ENCODE measurements around the gene DDO.

DNA sequence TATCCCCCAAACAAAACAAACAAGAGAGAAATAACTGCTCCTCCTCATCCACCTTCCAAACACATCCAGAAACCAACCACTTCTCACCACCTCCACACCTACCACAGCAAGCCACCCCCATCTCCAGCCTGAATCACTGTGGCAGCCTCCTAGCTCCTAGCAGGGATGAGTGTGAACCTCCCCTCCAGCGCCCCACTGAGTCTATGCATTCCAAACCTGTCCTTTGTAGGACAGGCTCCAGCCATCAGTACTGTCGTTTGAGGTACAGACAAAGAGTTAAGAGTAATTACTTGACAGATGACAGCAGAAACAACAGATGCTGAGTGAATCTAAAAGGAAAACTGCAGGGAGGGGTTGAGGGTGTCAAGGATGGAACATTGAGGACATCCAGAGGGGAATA lies 59.6 kb downstream of the DDO start:
- TF ChIP-seq, protein P1, sequence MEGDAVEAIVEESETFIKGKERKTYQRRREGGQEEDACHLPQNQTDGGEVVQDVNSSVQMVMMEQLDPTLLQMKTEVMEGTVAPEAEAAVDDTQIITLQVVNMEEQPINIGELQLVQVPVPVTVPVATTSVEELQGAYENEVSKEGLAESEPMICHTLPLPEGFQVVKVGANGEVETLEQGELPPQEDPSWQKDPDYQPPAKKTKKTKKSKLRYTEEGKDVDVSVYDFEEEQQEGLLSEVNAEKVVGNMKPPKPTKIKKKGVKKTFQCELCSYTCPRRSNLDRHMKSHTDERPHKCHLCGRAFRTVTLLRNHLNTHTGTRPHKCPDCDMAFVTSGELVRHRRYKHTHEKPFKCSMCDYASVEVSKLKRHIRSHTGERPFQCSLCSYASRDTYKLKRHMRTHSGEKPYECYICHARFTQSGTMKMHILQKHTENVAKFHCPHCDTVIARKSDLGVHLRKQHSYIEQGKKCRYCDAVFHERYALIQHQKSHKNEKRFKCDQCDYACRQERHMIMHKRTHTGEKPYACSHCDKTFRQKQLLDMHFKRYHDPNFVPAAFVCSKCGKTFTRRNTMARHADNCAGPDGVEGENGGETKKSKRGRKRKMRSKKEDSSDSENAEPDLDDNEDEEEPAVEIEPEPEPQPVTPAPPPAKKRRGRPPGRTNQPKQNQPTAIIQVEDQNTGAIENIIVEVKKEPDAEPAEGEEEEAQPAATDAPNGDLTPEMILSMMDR (IDR thresholded peaks at IDR 0.05; ENCODE audit: insufficient read depth, low read length, poor library complexity, severe bottlenecking): no peak
- TF ChIP-seq EZH2phosphoT487 (conservative IDR thresholded peaks at IDR 0.05; ENCODE audit: low read length): no peak
